ENCODE results near the gene DACT3.

DNA sequence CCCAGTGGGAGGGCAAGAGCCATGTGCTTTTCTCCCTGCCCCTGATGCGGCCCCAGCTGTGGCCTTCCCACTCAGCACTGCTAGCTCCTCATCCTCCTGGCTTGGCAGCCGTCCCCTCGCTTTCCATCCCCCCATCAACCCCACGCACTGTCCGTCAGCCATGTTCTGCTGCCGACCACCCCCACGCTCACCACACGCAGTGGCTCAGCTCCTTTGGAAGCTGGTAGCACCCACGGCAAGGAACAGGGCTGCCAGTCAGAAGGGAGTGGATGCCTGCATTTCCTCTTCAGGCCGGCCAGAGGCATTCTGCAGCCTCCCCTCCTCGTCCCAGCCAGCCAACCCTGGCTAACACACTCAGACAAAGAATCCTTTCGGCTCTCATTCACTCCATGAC is 53.5 kb downstream of the DACT3 start:
- TF ChIP-seq, protein P1, sequence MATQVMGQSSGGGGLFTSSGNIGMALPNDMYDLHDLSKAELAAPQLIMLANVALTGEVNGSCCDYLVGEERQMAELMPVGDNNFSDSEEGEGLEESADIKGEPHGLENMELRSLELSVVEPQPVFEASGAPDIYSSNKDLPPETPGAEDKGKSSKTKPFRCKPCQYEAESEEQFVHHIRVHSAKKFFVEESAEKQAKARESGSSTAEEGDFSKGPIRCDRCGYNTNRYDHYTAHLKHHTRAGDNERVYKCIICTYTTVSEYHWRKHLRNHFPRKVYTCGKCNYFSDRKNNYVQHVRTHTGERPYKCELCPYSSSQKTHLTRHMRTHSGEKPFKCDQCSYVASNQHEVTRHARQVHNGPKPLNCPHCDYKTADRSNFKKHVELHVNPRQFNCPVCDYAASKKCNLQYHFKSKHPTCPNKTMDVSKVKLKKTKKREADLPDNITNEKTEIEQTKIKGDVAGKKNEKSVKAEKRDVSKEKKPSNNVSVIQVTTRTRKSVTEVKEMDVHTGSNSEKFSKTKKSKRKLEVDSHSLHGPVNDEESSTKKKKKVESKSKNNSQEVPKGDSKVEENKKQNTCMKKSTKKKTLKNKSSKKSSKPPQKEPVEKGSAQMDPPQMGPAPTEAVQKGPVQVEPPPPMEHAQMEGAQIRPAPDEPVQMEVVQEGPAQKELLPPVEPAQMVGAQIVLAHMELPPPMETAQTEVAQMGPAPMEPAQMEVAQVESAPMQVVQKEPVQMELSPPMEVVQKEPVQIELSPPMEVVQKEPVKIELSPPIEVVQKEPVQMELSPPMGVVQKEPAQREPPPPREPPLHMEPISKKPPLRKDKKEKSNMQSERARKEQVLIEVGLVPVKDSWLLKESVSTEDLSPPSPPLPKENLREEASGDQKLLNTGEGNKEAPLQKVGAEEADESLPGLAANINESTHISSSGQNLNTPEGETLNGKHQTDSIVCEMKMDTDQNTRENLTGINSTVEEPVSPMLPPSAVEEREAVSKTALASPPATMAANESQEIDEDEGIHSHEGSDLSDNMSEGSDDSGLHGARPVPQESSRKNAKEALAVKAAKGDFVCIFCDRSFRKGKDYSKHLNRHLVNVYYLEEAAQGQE (IDR thresholded peaks at IDR 0.05; ENCODE audit: insufficient read depth in 1 of 2, low read depth in 2 of 2, low read length in 1 of 2), result no peak
- TF ChIP-seq, protein P2, sequence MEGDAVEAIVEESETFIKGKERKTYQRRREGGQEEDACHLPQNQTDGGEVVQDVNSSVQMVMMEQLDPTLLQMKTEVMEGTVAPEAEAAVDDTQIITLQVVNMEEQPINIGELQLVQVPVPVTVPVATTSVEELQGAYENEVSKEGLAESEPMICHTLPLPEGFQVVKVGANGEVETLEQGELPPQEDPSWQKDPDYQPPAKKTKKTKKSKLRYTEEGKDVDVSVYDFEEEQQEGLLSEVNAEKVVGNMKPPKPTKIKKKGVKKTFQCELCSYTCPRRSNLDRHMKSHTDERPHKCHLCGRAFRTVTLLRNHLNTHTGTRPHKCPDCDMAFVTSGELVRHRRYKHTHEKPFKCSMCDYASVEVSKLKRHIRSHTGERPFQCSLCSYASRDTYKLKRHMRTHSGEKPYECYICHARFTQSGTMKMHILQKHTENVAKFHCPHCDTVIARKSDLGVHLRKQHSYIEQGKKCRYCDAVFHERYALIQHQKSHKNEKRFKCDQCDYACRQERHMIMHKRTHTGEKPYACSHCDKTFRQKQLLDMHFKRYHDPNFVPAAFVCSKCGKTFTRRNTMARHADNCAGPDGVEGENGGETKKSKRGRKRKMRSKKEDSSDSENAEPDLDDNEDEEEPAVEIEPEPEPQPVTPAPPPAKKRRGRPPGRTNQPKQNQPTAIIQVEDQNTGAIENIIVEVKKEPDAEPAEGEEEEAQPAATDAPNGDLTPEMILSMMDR (IDR thresholded peaks at IDR 0.05), result no peak
- TF ChIP-seq POLR2AphosphoS5 (IDR thresholded peaks at IDR 0.05; ENCODE audit: low read depth, low read length), result no peak
